NCI-H1436 treated with DMSO at 0.1 percent for 48 hours (cell line): ENCODE results near the gene UBTD1.

Source experiments
- DNase-seq: peaks from one replicate; lab custom pipeline; 2025; lab: John Stamatoyannopoulos, UW

The UBTD1 gene

GRCh38 chr10:97483506-97483905 lies 15.2 kb upstream of the UBTD1 start:
- DNase-seq, result no peak

DNA sequence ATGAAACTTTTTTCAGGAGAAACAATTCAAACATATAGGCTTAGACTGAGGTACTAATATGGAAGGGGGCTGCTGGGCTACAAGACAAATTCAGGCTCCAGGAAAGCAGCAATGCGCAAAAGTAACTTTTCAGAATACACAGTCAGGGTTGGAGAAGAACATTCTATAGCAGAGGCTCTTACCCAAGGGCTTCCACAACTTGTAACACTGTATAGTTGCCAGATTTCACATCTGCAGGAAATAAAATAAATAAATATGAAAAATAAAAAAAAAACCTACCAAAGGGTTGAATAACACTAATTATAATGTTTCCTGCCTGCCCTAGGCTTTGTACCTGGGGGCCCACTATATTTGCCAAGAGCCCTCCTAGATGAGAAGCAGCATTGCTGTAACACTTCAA lies 14.8 kb upstream of the UBTD1 start:
- no peak for DNase-seq

DNA sequence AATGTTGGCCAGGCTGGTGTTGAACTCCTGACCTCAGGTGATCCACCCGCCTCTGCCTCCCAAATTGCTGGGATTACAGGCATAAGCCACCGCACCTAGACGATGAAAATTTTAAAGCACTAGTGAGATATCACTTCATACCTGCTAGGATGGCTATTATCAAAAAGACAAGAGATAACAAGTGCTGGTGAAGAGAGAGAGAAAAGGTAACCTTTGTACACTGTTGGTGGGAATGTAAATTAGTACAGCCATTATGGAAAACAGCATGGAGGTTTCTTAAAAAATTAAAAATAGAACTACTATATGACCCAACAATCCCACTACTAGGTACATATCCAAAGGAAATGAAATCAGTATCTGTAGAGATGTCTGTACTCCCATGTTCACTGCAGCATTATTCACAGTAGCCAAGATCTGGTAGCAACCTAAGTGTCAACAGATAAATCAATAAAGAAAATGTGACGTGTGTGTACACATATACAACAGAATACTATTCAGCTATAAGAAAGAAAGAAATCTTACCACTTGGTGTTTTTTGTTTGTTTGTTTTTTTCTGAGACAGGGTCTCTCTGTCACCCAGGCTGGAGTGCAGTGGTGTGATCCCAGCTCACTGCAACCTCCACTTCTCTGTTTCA lies 13.0 kb upstream of the UBTD1 start:
- no peak for DNase-seq

DNA sequence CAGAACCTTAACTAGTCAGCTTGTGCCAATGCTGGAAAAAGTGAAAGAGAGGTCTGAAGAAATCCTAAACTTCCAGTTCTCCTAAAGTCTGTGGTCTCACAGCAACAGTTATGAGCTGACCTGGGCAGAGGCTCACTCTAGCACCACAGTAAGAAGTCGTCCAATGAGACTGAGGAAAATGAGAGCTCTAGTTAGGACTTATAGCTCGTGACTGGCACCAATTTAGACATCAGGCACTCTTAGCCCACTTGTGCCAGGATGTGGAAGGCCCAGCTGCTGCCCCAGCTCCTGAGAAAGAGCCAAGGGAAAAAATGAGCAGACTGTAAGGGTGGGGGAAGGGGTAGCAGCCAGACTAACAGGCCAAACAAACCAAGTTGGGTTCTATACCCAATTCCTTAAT lies 8.1 kb upstream of the UBTD1 start:
- DNase-seq, result no peak

GRCh38 chr10:97494151-97494550 lies 4.6 kb upstream of the UBTD1 start:
- DNase-seq, result no peak

DNA sequence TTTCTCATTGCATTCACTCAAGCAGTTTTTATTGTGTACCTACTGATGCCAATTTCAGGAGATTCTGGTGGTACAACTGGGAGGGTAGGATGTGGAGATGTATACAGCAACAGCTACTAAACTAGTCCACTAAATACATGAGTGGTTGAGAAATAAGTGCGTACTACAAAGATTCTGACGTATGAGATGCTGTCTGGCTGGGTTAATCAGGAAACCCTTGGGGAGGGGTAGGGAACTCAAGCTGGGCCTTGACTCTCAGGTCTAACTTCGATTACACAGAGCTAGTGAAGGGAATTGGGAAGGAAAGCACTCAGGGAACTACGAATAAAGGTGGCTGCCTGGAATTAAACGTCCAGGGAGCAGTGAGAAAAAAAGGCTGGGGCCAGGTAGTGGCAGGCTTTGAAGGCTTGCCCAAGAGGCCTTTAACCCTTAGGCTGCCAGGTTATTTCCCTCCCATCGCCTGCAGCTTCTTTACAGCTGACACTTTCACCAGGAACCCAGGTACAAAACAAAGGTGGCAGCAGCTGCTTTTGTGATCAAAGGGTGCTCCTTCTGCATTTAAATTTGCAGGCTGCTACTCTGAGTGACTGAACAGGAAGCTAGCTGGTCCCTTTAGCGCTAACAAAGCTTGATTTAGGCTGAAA lies 3.7 kb upstream of the UBTD1 start:
- no peak for DNase-seq

GRCh38 chr10:97497572-97498075 lies 1.1 kb upstream of the UBTD1 start:
- DNase-seq, result peak; percentile 9

DNA sequence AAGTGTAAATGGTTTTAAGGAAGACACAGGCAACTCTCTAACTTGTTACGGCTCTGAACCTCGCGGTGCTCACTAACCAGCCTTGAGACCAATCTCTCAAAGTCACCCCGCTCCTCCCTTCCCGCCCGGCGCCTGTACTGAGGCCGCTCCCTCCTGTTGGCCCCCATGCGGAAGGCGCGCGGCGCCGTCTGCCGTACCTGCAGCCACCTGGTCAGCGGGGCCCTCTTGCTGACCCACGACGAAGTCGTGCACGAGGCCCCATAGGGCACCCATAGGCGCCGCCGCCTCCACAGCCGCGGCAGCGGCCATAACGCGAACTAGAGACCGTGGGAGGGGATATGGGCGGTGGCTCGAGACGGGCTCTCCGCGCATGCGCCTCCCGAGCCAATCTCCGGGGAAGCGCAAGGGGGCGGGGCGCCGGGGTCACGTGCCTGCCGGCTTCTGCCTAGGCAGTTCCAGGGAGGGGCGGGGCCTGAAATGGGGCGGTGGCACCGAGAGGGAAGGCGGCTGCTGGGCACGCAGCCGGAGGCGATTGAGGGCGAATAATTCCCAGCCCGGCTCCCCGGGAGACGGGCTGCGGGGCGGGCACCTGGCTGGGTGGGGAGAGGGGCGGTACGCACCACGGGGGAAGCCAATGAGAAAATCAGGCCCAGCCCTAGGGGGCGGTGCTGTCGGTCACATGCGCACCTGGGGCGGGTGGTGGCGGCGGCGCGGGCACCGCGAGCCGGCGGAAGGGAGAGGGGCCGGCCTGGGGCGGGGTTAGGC lies 466 bp upstream of the UBTD1 start, which contains the start of gene MMS19:
Gene MMS19, minus strand, starts transcription at position 347 of the 765 bp plus-strand sequence. Its CDS starts 38 bp downstream, at position 309.
- peak; percentile 81 for DNase-seq

DNA sequence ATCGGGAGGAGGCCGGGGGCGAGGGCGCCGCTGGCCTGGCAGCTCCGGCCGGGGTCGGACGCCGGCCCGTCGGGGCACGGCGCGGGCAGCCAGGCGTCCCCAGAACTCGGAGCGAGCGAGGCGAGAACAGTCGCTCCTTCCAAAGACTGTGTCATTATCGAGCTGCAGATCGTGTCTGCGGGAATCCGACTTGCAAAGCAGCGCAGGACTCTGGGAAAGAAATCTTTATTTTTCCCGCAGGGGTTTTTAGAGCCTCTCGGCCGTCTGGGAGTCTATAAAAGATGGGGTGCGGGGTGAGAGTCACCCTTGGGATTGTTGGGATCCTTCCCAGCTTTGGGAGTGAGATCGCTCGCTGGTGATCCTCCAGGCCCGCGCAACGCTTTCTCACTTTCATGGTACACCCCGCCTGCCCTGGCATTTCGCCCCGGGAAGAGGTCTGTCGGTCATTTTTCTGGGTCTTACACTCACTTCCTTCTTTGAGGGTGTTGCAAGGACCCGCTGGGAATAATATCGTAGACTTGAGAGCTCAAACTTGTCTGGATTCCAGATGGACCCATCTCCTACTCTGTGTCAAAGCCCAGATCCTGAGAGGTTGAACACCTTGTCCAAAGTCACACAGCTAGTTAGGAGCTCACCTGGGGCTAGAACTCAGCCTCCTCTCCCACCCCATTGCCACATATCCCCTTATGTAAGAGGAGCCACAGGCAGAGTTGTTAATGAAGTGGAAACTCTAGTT lies 1.0 kb downstream of the UBTD1 start:
- no peak for DNase-seq

- DNase-seq, result no peak
Observed at GRCh38 chr10:97500297-97500575, 1.5 kb downstream of the UBTD1 start.

GRCh38 chr10:97502916-97503315 lies 4.2 kb downstream of the UBTD1 start:
- DNase-seq, result no peak

- DNase-seq, result no peak
Observed at GRCh38 chr10:97503406-97503805, 4.7 kb downstream of the UBTD1 start.

- DNase-seq, result no peak
Observed at GRCh38 chr10:97505152-97505551, 6.4 kb downstream of the UBTD1 start.

DNA sequence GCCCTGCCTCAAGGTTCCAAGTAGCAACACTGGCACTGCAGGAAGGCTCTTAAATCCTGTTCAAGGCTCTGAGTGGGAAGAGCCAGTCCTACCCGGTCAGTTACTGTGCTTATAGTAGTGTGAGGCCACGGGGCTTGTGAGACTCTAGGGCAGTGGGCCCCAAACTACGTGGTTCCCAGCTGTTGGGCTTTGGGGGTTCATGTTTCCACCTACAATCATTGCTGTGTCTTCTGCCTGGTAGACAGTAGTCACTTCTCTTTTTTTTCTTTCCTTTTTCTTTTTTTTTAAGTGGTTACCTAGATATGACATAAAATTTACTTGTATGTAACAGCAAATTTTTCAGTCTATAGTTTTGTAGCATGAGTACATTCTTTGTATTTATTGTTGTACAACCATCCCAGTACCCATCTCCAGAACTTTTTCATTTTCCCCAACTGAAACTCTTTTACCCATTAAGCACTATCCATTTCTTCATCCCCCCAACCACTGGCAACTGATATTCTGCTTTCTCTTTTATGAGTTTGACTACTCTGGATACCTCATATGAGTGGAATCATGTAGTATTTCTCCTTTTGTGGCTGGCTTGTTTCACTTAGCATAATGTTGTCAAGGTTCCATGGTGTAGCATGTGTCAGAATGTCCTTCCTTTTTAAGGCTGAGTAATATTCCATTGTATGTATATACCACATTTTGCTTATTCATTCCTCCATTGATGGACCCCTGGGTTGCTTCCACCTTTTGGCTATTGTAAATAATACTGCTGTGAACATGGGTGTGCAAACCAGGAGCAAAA lies 7.7 kb downstream of the UBTD1 start:
- DNase-seq, result no peak

- no peak for DNase-seq
Observed at GRCh38 chr10:97508342-97508741, 9.6 kb downstream of the UBTD1 start.

GRCh38 chr10:97509120-97509680 lies 10.5 kb downstream of the UBTD1 start:
- no peak for DNase-seq

DNA sequence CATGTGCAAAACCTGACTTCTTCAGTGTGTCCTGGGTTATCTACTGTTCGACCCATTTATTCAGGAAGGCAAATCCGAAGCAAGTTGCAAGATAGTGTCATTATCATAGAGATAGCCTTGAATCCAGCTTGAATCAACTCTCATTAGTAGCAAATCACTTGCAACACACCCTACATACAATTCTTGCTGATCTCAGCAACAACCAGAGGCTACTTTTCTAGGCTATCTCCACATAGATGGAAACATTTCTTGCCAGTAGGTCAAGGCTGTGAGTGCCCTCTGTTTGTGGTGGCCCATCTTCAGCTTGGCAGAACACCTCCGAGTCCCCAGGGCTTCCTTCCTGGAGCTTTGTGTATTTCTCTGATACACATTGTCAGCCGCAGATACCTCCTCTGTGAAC lies 12.0 kb downstream of the UBTD1 start:
- no peak for DNase-seq

DNA sequence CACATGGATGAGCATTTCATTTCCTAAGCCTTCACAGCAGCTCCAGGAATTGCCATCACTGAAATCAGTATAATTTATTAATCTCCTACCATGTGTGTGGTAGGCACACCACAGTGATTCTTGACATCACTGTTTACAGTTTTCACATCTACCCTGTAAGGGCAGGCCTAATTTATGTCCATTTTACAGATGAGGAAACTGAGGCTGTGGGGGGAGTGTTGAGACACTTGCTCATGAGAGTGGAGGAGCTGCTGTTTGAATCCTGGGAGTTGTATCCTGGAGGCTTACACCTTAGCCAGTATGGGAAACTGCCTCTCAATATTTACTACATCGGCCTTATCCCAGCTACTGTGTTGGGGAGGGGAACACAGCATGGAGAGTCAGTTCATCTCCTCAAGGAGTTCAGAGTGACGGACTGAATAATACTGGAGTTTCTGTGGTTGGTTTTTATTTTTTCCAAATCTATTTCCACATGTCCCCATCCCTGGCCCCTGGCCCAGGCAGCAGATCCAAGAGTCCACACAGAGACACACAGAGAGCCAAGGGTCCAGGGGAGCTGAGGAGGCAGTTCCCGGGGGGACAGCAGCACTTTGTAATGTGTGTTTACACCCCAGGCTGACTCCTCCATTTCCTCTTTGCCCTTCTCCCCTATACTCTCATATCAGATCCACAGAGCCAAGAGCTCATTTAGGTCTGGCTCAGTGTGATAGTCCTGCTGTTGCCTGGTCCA lies 13.2 kb downstream of the UBTD1 start:
- DNase-seq, result no peak

- DNase-seq, result no peak
Observed at GRCh38 chr10:97512993-97513392, 14.3 kb downstream of the UBTD1 start.

GRCh38 chr10:97514344-97514743 lies 15.6 kb downstream of the UBTD1 start:
- DNase-seq, result no peak
